GM18526 (cell line): ENCODE data around the gene EFNA5.

Experiments used
- POLR2A ChIP-seq: IDR thresholded peaks from 3 replicates; pipeline ENCODE4 v1.6.1; 2011; ENCODE audit not compliant: insufficient read length; ENCODE audit errors: extremely low read depth

Gene EFNA5

DNA sequence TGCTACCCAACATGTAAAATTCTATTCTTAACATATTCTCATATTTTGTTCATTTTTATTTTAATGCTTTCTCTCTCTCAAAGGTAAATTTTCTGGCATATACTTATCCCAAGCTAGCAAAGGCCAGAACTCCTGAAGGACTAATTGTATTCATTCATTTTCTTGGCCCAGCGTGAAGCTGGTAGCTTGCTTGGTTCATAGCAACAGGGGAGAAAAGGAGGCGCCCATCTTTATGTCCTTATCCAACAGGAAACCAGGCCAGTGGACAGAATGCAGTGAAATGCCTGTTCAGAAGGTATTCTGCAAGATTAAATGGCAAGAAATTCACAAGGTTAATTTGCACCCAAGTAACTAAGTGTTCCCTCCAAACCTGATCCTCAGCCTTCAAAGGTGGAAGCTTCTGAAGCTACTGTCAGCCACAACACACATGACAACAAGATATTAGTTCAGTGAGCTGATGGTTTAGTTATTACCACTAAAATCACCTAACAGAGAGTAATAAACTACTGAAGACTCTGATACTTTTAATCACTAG is 5.6 kb downstream of the EFNA5 start:
- TF ChIP-seq POLR2A: no peak

DNA sequence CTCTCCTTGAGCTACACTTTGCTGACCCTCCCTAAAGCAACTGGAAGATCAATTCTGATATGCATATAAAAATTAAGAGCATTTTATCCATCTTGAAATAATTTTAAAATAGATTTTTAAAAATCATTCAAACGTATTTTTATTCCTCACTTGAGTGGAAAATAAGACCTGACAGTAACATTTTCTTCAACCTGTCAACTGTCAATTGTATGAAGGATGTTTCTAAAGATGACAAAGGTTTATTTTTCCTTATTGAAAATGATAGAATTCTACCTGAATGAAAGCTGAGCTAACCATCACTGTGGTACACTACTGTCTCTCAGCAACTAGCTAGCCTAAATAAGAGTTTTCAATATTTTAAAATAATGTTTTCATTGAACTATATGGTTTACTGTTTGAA is 7.0 kb downstream of the EFNA5 start:
- no peak for TF ChIP-seq POLR2A

DNA sequence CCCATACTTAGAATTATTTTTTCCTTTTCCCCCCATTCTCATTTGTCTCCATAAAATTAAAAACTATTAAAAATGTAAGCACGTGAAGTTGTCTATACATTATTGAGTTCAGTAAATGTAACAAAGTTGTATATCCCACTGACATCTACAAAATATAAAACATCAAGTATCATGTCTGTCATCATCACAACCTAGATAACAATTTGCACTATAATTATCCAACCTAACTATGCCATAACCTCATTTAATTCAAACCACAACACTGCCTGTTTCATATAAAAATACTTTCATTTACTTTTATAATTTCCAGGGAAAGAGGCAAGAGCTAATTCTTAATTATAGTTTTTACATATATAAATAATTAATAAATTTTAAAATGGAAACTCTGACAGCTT is 9.1 kb downstream of the EFNA5 start:
- TF ChIP-seq POLR2A: no peak

DNA sequence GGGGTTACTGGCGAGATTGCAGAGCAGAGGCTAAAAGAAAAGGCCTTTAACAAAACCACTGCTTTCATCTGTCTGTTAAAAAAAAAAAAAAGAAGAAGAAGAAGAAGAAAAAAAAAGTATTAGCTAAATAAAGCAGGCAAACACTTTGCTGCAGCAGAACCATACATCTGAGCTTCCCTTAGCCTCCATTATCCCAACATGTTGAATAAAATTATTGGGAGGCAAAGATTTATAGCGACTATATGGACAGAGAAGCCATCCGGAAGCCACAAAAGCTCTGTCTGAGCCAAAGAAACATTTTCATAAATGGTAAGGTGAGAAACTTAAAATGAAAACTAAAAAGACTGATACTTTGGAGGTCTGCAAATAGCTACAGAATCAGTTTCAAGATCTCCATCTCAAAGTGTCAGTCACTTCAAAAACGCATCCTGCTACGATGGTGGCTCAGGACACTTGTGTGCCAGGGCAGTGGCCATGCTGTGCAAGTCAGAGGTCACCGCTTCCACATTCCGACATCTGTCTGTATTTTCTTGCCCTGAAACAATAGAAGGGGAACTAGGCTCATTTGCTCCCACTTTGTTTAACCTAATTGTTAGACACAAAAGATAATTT is 9.6 kb downstream of the EFNA5 start:
- TF ChIP-seq POLR2A: no peak

DNA sequence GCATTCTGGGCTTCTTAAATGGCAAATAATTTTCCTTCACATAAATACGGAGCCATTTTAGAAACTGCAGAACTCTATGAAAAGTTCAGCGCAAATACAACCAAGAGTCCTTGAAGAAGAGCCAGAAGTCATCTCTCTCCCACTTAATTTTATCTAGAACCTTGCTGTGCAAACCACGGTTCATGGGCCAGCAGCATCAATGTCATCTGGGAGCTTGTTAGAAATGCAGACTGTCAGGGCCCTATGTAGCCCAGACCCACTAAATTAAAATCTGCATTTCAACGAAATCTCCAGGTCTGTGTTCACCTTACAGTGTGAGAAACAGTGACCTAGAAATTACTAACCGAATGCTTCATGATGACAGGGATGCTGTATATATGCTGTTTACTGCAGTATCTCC is 12.2 kb downstream of the EFNA5 start:
- TF ChIP-seq POLR2A: no peak

DNA sequence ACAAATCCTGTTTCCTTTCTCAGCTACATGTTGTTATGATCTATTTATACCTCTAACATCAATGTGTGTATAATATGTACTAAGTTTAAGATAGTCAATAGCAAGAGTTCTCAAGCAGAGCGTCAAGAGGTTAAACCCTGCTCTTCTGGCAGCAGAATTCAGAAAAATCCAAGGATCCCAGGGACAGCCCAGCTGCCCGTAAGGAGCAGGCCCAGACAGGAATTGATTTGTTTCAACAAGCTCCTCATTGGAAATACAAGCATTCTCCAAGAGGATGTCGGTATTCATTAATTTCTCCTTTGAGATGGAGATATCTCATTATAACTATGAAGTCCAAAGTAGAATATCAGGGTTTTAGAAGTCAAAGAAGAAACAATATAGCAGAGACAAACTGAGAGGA is 14.9 kb downstream of the EFNA5 start:
- TF ChIP-seq POLR2A: no peak

DNA sequence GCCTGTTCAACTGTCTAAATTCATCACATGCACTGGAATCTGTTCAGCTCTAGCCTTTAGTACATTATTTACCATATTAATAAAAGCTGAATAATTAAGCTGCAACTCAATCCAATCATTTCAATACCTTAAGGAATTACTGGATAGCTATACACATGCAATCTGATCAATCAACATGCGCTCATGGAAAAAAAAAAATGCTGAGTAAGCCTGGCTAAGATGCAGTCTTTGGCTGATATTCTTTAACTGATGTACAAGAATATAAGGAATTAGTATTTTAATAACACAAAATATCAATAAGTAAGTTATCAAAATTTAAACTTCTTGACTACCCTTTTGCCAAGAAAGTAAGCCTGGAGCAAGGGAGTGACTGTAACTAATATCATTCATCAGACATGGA is 15.9 kb downstream of the EFNA5 start:
- TF ChIP-seq POLR2A: no peak

DNA sequence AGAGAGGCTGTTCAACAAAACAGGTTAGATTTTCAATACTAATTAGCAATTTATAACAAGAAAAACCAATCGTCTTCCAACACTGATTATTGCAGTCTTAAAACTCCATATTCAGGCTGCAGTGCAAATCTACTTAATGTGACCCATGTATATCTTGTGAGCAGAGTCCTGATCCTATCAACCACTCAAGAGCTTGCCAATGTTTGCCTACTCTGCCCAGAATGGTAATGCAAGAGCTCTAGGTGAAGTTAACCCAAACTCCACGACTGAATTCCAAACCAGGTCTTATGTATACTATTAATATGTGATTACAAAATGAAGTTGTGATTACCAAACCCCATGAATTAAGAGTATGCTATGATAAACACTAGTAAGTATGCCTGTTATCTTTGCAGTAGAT is 17.1 kb downstream of the EFNA5 start:
- no peak for TF ChIP-seq POLR2A

DNA sequence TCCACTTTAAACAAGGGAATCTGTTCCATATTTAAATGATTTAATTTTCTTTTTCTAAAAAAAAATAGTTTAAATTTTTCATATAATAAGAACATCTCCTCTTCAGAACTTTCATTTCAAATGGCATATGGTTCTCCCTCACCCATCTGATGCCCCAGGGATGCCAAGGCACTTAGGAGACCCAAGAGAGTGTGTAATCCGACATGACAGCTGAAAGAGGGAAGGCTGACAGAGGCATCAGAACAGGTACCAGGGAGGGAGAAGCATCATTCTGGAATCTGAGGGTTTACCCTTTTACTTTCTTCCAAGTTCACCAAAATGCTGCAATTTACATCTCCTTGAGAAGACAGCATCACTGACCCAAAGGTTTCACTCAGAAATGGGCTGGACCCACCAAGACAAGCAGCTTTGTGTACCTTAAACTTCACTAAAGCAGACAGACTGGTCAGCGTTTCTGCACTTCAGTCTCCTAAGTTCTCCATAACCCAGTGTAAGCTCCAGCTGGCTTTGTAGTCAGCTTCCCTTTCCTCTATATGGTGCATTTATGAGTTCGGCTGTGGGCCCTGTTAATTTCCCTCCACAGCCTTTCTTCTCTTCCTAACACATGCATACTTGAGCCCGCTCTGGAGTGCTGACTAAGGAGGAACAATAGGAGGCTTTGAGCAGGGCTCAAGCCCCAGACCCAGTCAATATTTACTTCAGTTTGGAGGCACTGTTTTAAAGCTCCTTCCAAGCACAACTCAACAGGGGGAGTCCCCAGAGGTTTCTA is 17.7 kb downstream of the EFNA5 start:
- TF ChIP-seq POLR2A: no peak

DNA sequence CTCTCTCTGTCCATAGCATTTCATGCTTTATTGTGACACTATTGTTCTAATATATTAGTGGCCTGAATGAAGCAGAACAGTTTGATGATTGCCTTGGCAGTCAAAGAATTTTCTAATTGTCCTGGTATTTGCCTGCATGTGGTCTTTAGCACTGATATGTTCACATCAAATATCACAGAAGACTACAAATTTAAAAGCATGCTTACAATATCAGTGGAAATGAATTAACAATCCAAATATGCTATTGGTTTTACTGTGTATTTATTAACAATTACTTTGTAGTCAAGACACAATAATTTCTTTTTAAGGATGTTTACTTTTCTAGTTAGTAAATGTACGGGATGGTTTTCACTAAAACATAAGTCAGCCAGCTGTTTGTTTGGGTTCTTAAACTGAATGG is 18.3 kb downstream of the EFNA5 start:
- TF ChIP-seq POLR2A: no peak

DNA sequence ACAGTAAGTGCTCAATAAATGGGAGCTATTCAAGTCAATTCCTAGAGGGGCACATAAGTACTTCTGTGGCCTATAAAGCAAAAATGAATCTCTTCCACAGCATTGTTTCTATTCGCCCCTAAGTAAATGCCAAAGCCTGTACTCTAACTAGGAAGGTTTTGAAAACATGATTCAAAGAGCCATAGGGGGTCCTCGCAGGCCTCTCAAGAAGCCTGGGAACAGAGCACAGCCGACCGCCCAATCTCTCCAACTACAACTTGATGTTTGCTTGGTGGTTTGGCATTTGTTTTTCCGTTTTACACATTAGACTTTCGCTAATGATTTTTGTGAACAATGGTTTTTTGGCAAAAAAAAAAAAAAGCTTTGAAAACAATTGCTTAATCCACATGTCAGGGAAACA is 19.4 kb downstream of the EFNA5 start:
- TF ChIP-seq POLR2A: no peak

DNA sequence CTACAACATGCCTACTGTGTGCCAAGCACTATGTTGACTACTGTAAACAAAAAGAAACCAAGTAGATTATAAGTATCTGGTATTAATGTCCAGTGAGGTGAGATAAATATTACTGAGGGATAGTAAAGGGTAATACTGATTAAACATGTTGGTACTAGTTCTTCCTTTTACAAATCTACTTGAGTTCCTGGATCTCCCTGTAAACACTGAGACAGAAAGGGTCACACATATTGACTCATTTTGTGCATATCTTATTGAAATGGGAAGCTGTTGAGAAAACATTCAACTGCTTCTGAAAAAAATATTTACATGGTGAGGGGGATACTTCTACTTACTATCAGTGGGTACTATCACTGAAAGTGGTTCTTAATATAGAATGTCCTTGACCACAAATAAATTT is 24.3 kb downstream of the EFNA5 start:
- no peak for TF ChIP-seq POLR2A

DNA sequence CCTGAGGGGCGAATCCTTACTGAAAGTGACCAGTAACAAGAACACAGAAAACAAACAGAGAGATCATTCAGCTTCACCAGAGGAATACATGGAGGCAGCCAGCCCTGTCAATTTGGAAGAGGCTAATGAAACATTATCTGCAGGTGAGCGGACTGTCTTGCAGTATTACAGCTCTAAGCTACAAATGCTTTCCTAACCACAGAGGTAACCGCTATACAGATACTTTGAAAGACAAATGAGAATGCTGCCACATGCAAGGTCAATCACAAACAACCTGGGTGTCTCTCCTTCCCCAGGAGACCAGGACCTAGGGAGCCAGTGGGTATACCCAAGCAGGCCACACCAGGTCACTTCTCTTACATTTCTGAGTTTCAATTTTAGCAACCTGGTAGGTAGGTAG is 30.2 kb downstream of the EFNA5 start:
- no peak for TF ChIP-seq POLR2A

DNA sequence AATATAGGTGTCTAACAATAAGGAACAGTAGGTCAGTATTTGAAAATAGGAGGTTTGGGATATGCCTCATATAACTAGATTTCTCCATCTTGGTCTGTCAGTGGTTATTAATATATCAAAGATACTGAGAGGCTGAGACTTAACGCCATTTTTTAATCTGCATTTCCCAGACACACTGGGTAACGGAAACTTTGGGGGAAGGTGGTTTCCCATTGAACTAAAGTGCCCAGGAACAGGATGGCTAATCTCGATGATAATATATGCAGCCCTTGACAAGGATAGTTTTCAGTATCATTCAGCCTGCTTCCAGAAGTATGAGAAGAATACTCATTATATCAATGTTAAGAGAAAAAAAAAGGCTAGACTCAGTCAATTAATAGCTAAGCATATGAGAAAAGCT is 30.7 kb downstream of the EFNA5 start:
- TF ChIP-seq POLR2A: no peak

DNA sequence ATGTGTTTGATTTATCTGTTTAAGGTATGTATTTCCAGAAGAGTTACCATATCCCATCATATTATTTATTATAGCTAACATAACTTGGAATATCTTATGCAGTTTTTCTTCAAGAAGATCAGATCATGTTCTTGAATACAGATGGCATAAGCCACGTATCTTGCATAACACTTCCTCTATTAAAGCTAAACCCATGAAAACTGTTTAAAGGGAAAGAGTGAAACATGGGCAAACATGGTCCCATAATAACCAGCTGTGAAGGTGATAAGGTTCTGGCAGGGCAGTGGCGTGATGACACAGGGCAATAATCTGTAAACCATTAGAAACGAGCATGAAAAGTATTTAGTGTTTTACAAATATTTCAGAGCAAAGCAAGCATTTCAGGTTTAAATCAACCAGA is 34.2 kb downstream of the EFNA5 start:
- no peak for TF ChIP-seq POLR2A

DNA sequence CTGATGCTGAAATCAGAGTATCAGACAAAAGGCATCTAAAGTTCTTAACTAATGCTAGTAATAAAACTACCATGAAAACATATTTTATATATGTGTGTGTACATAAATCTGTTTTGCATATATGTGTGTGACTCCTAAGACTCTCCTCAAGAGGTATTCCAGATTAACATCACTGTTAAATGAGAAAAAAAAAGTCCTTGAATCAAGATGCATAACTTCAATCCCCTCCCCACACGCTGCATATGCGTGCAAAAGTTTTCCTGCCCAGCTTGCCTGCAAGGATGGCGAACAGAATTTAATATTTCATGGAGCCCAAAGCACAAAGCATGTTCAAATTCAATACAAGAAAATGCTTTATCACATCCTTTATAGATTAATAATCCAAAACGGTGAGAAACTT is 34.7 kb downstream of the EFNA5 start:
- TF ChIP-seq POLR2A: no peak
